ENCODE results near the gene IFNLR1.
A peak's percentile ranks its signal among the peaks of the same experiment; 100 is the strongest.

Gene IFNLR1

GRCh38 chr1:24206083-24206464 is 19.0 kb upstream of the IFNLR1 start:
- no peak for DNase-seq (ENCODE audit: low read depth in 2 of 2)

GRCh38 chr1:24205345-24206082 is 18.4 kb upstream of the IFNLR1 start:
- no peak for DNase-seq (ENCODE audit: low read depth in 2 of 2)

- DNase-seq (ENCODE audit: low read depth in 2 of 2) = no peak
Observed at GRCh38 chr1:24204116-24204515, 17.0 kb upstream of the IFNLR1 start.

- no peak for DNase-seq (ENCODE audit: low read depth in 2 of 2)
Observed at GRCh38 chr1:24203404-24203803, 16.3 kb upstream of the IFNLR1 start.

- DNase-seq (ENCODE audit: low read depth in 2 of 2) = no peak
Observed at GRCh38 chr1:24202987-24203386, 15.9 kb upstream of the IFNLR1 start.

- no peak for DNase-seq (ENCODE audit: low read depth in 2 of 2)
Observed at GRCh38 chr1:24202556-24202955, 15.5 kb upstream of the IFNLR1 start.

GRCh38 chr1:24201941-24202440 is 14.9 kb upstream of the IFNLR1 start:
- DNase-seq (ENCODE audit: low read depth in 2 of 2) = no peak

- DNase-seq (ENCODE audit: low read depth in 2 of 2) = peak; percentile 23 to 48
Observed at GRCh38 chr1:24199291-24199900, 12.3 kb upstream of the IFNLR1 start.

GRCh38 chr1:24198766-24199165 is 11.7 kb upstream of the IFNLR1 start:
- DNase-seq (ENCODE audit: low read depth in 2 of 2) = no peak

GRCh38 chr1:24195874-24196273 is 8.8 kb upstream of the IFNLR1 start:
- DNase-seq (ENCODE audit: low read depth in 2 of 2) = no peak

- no peak for DNase-seq (ENCODE audit: low read depth in 2 of 2)
Observed at GRCh38 chr1:24195136-24195535, 8.0 kb upstream of the IFNLR1 start.

GRCh38 chr1:24193046-24193445 is 6.0 kb upstream of the IFNLR1 start:
- no peak for DNase-seq (ENCODE audit: low read depth in 2 of 2)

GRCh38 chr1:24191860-24192259 is 4.8 kb upstream of the IFNLR1 start:
- no peak for DNase-seq (ENCODE audit: low read depth in 2 of 2)

- DNase-seq (ENCODE audit: low read depth in 2 of 2) = no peak
Observed at GRCh38 chr1:24190983-24191461, 3.9 kb upstream of the IFNLR1 start.

GRCh38 chr1:24189528-24189927 is 2.4 kb upstream of the IFNLR1 start:
- DNase-seq (ENCODE audit: low read depth in 2 of 2) = no peak

GRCh38 chr1:24186711-24186992 is 437 bp downstream of the IFNLR1 start:
- DNase-seq (ENCODE audit: low read depth in 2 of 2) = no peak

GRCh38 chr1:24186031-24186710 is 918 bp downstream of the IFNLR1 start:
- DNase-seq (ENCODE audit: low read depth in 2 of 2) = no peak

GRCh38 chr1:24185076-24185475 is 2.0 kb downstream of the IFNLR1 start:
- no peak for DNase-seq (ENCODE audit: low read depth in 2 of 2)

- DNase-seq (ENCODE audit: low read depth in 2 of 2) = no peak
Observed at GRCh38 chr1:24182061-24182460, 5.0 kb downstream of the IFNLR1 start.

- DNase-seq (ENCODE audit: low read depth in 2 of 2) = no peak
Observed at GRCh38 chr1:24181619-24182018, 5.5 kb downstream of the IFNLR1 start.

- no peak for DNase-seq (ENCODE audit: low read depth in 2 of 2)
Observed at GRCh38 chr1:24180676-24181075, 6.4 kb downstream of the IFNLR1 start.

- DNase-seq (ENCODE audit: low read depth in 2 of 2) = no peak
Observed at GRCh38 chr1:24179251-24179840, 7.7 kb downstream of the IFNLR1 start.

- no peak for DNase-seq (ENCODE audit: low read depth in 2 of 2)
Observed at GRCh38 chr1:24178407-24178806, 8.7 kb downstream of the IFNLR1 start.

Measured in stimulated activated CD8-positive, alpha-beta memory T cell treated with anti-CD3 and anti-CD28 coated beads, Interleukin-15, amount 100 ng/mL, for 4 hours (primary cell).